ENCODE data around the gene PPIG. TPM values are rescaled to one million over a fixed set of nuclear protein-coding genes. Genes with fewer than 3 reads are reported as not detected.

Gene PPIG
- polyA plus RNA-seq (2012; rRNA removed), result 8.3 and 10.3 TPM in 2 replicates
- polyA plus RNA-seq (2012; cell fraction: cytosol; rRNA removed), result 12.3 and 18.3 TPM in 2 replicates
- 8.6 and 15.8 TPM in 2 replicates for polyA plus RNA-seq (2012; cell fraction: nucleus; rRNA removed)

- H3K9me2 ChIP-seq, result no peaks in the 10 kb centered on the region
- WGBS (ENCODE audit: low lambda C conversion rate), result 4% methylated on average over 39 of the region's 49 CpGs
- H4K20me1 ChIP-seq (ENCODE audit: insufficient read depth), result peaks cover 26% of the 10 kb centered on the region
- H3K4me1 ChIP-seq (ENCODE audit: control insufficient read depth in 1 of 2, insufficient read depth in 2 of 2, low read depth in 1 of 2, low read length in 1 of 2), result no peaks in the 10 kb centered on the region; a peak in 1 of 4 replicates
- H3K4me2 ChIP-seq, result peak within 1 kb of the TSS; percentile 77
- ChIA-PET CTCF (interaction anchor here (0.9 kb wide), 1 partner anchor 105 kb away, joined by 3 read pairs; the partner anchor contains the start of gene BBS5), POLR2A (interaction anchor here (1.0 to 1.3 kb wide), 3 partner anchors 11 to 156 kb away, joined by 3 to 4 read pairs (median 3); no protein-coding TSS in a partner anchor)
- peak within 1 kb of the TSS; percentile 90 to 94 for H3K27ac ChIP-seq (ENCODE audit: low read depth in 2 of 2, low read length in 1 of 2)
- peaks cover 0 to 3% of the 10 kb centered on the region in 2 experiments for H3K36me3 ChIP-seq (replicated peaks in 1 of 2; ENCODE audit: control insufficient read depth in 1 of 2, insufficient read depth in 2 of 2, low read length in 1 of 2)
- no peaks in the 10 kb centered on the region for H3K27me3 ChIP-seq (ENCODE audit: insufficient read depth)
- H3K4me3 ChIP-seq (ENCODE audit: low read depth in 2 of 2, low read length in 1 of 2), result peak within 1 kb of the TSS; percentile 81 to 87
- H3K9ac ChIP-seq, result peak within 1 kb of the TSS; percentile 93
- peaks cover 7% of the 10 kb centered on the region for H3F3A ChIP-seq (replicated peaks; ENCODE audit: insufficient read depth)
- H3K79me2 ChIP-seq (ENCODE audit: insufficient read depth), result peaks cover 50% of the 10 kb centered on the region
- H3K9me3 ChIP-seq, result no peaks in the 10 kb centered on the region
- peak; percentile 91 for DNase-seq
- peak within 1 kb of the TSS; percentile 92 for H2AFZ ChIP-seq (ENCODE audit: low read depth)
- TF ChIP-seq REST (IDR thresholded peaks at IDR 0.05; ENCODE audit: low read depth, low read length), result 0 out of 2 replicates have a peak, but pooled peaks have one; percentile 52
- no peak for TF ChIP-seq TEAD4 (IDR thresholded peaks at IDR 0.05; ENCODE audit: borderline replicate concordance, insufficient read depth)
- TF ChIP-seq GABPA (IDR thresholded peaks at IDR 0.05; ENCODE audit: low read depth), result peak; percentile 87
- TF ChIP-seq NFIC (IDR thresholded peaks at IDR 0.05; ENCODE audit: borderline replicate concordance), result peak; percentile 73
- TF ChIP-seq ZBTB33 (IDR thresholded peaks at IDR 0.05; ENCODE audit: borderline replicate concordance, low read depth), result no peak
- peak; percentile 48 for TF ChIP-seq POLR2AphosphoS5 (IDR thresholded peaks at IDR 0.05; ENCODE audit: low read depth, low read length)
- TF ChIP-seq EP300 (IDR thresholded peaks at IDR 0.05; ENCODE audit: borderline replicate concordance in 1 of 2, low read depth in 1 of 2, low read length in 1 of 2), result no peak
- TF ChIP-seq CTCF (IDR thresholded peaks at IDR 0.05), result no peak
- TF ChIP-seq FOSL2 (IDR thresholded peaks at IDR 0.05; ENCODE audit: borderline replicate concordance, low read depth), result no peak
- TF ChIP-seq IRF3 (IDR thresholded peaks at IDR 0.05; ENCODE audit: low read depth, low read length), result no peak
- TF ChIP-seq RXRA (IDR thresholded peaks at IDR 0.05; ENCODE audit: borderline replicate concordance, low read depth), result no peak
- TF ChIP-seq NRF1 (IDR thresholded peaks at IDR 0.05; ENCODE audit: low read depth, low read length), result no peak
- TF ChIP-seq FOXJ3 (CRISPR knock-in tag; IDR thresholded peaks at IDR 0.05), result 0 out of 2 replicates have a peak, but pooled peaks have one; percentile 50
- TF ChIP-seq MXI1 (IDR thresholded peaks at IDR 0.05; ENCODE audit: low read depth, low read length), result peak; percentile 57
- TF ChIP-seq MAX (IDR thresholded peaks at IDR 0.05; ENCODE audit: low read depth), result peak; percentile 86
- TF ChIP-seq RCOR1 (IDR thresholded peaks at IDR 0.05; ENCODE audit: low read length), result peak; percentile 38; the same call in 1 of the 2 replicates
- TF ChIP-seq SIN3A (IDR thresholded peaks at IDR 0.05; ENCODE audit: borderline replicate concordance, low read depth, low read length), result peak; percentile 73; the same call in 1 of the 2 replicates
- 0 out of 2 replicates have a peak, but pooled peaks have one; percentile 13 for TF ChIP-seq GATA2 (CRISPR knock-in tag; IDR thresholded peaks at IDR 0.05)
- peak; percentile 93 for TF ChIP-seq YY1 (IDR thresholded peaks at IDR 0.05; ENCODE audit: low read depth)
- no peak for TF ChIP-seq USF1 (IDR thresholded peaks at IDR 0.05; ENCODE audit: borderline replicate concordance, low read depth)
- TF ChIP-seq ELF1 (IDR thresholded peaks at IDR 0.05), result peak; percentile 43; the same call in 1 of the 2 replicates
These were observed at the start of gene PPIG for GRCh38 chr2:169584005-169584877. TSS of gene PPIG (plus strand) at chr2:169584351. CDS start at chr2:169604042, 19,691 bp downstream.
